Activated CD4-positive, alpha-beta T cell treated with anti-CD3 and anti-CD28 coated beads, Interleukin-2, Interleukin-4, amounts not matched to agents 100 ng/mL and 50 ng/mL, durations not matched to agents 16 hours and 8 hours (primary cell): ENCODE data around the gene CYP8B1.
A peak's percentile ranks its signal among the peaks of the same experiment; 100 is the strongest.

Source experiments
- DNase-seq: peaks from one replicate; pipeline ENCODE4 v3.0.0-alpha.2; 2020; ENCODE audit warnings: low spot score

The CYP8B1 gene

GRCh38 chr3:42875325-42876151, at the start of gene CYP8B1:
CYP8B1 (minus strand) TSS chr3:42875879; CDS start chr3:42875816, 63 bp downstream.
- no peak for DNase-seq

- DNase-seq: no peak
Observed at GRCh38 chr3:42923606-42924005, 47.9 kb upstream of the CYP8B1 start.

GRCh38 chr3:42914771-42915515, 39.3 kb upstream of the CYP8B1 start:
- DNase-seq: no peak

GRCh38 chr3:42911551-42911950, 35.9 kb upstream of the CYP8B1 start:
- DNase-seq: no peak

GRCh38 chr3:42908675-42909074, 33.0 kb upstream of the CYP8B1 start:
- no peak for DNase-seq

- no peak for DNase-seq
Observed at GRCh38 chr3:42906848-42907183, 31.1 kb upstream of the CYP8B1 start.

GRCh38 chr3:42906070-42906847, 30.6 kb upstream of the CYP8B1 start, which contains the start of gene ZNF662:
ZNF662 (plus strand) TSS chr3:42906142; CDS start chr3:42908115, 1,973 bp downstream.
- no peak for DNase-seq

- no peak for DNase-seq
Observed at GRCh38 chr3:42905740-42906069, 30.0 kb upstream of the CYP8B1 start.

GRCh38 chr3:42904076-42904475, 28.4 kb upstream of the CYP8B1 start:
- DNase-seq: no peak

- DNase-seq: no peak
Observed at GRCh38 chr3:42902257-42902656, 26.6 kb upstream of the CYP8B1 start.

- DNase-seq: peak; percentile 34
Observed at GRCh38 chr3:42901073-42901415, 25.4 kb upstream of the CYP8B1 start.

- DNase-seq: no peak
Observed at GRCh38 chr3:42900226-42901072, 24.8 kb upstream of the CYP8B1 start.

GRCh38 chr3:42898896-42899675, 23.4 kb upstream of the CYP8B1 start:
- no peak for DNase-seq

GRCh38 chr3:42895580-42895868, 19.8 kb upstream of the CYP8B1 start:
- DNase-seq: no peak

- DNase-seq: no peak
Observed at GRCh38 chr3:42894698-42895579, 19.3 kb upstream of the CYP8B1 start.

GRCh38 chr3:42892807-42893206, 17.1 kb upstream of the CYP8B1 start:
- DNase-seq: no peak

GRCh38 chr3:42892169-42892568, 16.5 kb upstream of the CYP8B1 start:
- no peak for DNase-seq

- DNase-seq: no peak
Observed at GRCh38 chr3:42891042-42891441, 15.4 kb upstream of the CYP8B1 start.

- no peak for DNase-seq
Observed at GRCh38 chr3:42887084-42887483, 11.4 kb upstream of the CYP8B1 start.

GRCh38 chr3:42886294-42886822, 10.7 kb upstream of the CYP8B1 start:
- no peak for DNase-seq
